Vagina (tissue), 2 donors: ENCODE data around the gene PCGF2.

Experiments
- CTCF ChIP-seq, 3 experiments: fragments of 450-650 bp in 2 of 3; fragments of 200-600 bp in 1 of 3; sonication (generic) in 1 of 3; IDR thresholded peaks; one replicate each; pipeline ENCODE4 v1.5.1; 2017 to 2019; ENCODE audit warnings: antibody characterized with exemption in 3 of 3, mild to moderate bottlenecking in 2 of 3, moderate library complexity in 2 of 3
- POLR2A ChIP-seq, 2 donors: fragments of 450-650 bp; IDR thresholded peaks; one replicate each; pipeline ENCODE4 v1.6.1; 2017; ENCODE audit warnings: antibody characterized with exemption in 2 of 2, mild to moderate bottlenecking in 2 of 2, moderate library complexity in 2 of 2
- POLR2AphosphoS5 ChIP-seq, 2 donors: sonication (generic); formaldehyde crosslinking; IDR thresholded peaks; one replicate each; pipeline ENCODE4 v1.9.0; 2017; ENCODE audit warnings: antibody characterized with exemption in 2 of 2, mild to moderate bottlenecking in 2 of 2, low read depth in 1 of 2; ENCODE audit not compliant: insufficient read depth in 1 of 2

DNA sequence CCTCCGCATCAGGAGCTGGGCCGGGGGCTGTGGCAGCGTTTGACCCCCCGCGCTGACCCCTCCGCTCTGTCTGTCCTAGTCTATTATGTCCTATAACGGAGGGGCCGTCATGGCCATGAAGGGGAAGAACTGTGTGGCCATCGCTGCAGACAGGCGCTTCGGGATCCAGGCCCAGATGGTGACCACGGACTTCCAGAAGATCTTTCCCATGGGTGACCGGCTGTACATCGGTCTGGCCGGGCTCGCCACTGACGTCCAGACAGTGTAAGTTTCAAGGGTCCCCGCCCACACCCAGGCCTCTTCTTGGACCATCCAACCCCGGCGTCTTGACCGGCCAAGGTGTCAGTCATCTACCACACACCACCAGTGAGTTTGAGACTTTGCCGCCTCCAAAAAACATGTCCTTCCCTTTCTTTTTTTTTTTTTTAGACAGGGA is 5.0 kb upstream of the PCGF2 start:
- TF ChIP-seq POLR2AphosphoS5 (IDR thresholded peaks at IDR 0.05; ENCODE audit: insufficient read depth in 1 of 2, low read depth in 1 of 2) (no peak), CTCF (IDR thresholded peaks at IDR 0.05) (no peak), POLR2A (IDR thresholded peaks at IDR 0.05) (no peak)
